H1 (cell line): ENCODE results near the gene GRIA2. TPM values are rescaled to one million over a fixed set of nuclear protein-coding genes. Genes with fewer than 3 reads are reported as not detected.

Source experiments
- CTCF ChIA-PET: fragments of 300-600 bp; sonication (Branson Sonifier 250); formaldehyde crosslinking; loops from one replicate; lab custom pipeline; 2021; ENCODE audit not compliant: partially characterized antibody; lab: Charles Lee
- POLR2A ChIA-PET: fragments of 300-600 bp; sonication (Branson Sonifier 250); formaldehyde crosslinking; loops from one replicate; lab custom pipeline; 2021; ENCODE audit warnings: inconsistent platforms; ENCODE audit not compliant: partially characterized antibody; lab: Charles Lee
- DNase-seq, 2 experiments: peaks; one replicate each; pipeline versions ENCODE4 v3.0.0 to v3.0.0-alpha.2; 2010 to 2022; ENCODE audit warnings: low spot score in 2 of 2, low read depth in 1 of 2, mixed read lengths in 1 of 2
- FAIRE-seq: peaks from 2 replicates; lab custom pipeline; 2011; peaks lifted over from hg19 to GRCh38; lab: Jason Lieb, UNC
- H2AFZ ChIP-seq: 2 replicates; pipeline ENCODE4 v1.8.1; 2012; ENCODE audit warnings: low read length, inconsistent platforms
- H2AK5ac ChIP-seq: 2 replicates; pipeline ENCODE4 v1.6.1; 2013; ENCODE audit warnings: low read depth, low read length
- H2BK120ac ChIP-seq: replicated peaks from 2 replicates; pipeline ENCODE3; 2013; ENCODE audit warnings: low read depth, low read length, inconsistent platforms
- H2BK12ac ChIP-seq: 2 replicates; pipeline ENCODE4 v1.6.1; 2013; ENCODE audit warnings: low read depth, low read length
- H2BK15ac ChIP-seq: 2 replicates; pipeline ENCODE4 v1.6.1; 2013; ENCODE audit warnings: low read length
- H2BK20ac ChIP-seq: 2 replicates; pipeline ENCODE4 v1.6.1; 2013; ENCODE audit warnings: low read length
- H2BK5ac ChIP-seq: 2 replicates; pipeline ENCODE4 v1.6.1; 2013; ENCODE audit warnings: low read depth, low read length
- H3K14ac ChIP-seq: 2 replicates; pipeline ENCODE4 v1.6.1; 2013; ENCODE audit warnings: inconsistent platforms; ENCODE audit not compliant: insufficient read length
- H3K18ac ChIP-seq: 2 replicates; pipeline ENCODE4 v1.6.1; 2013; ENCODE audit warnings: low read length; ENCODE audit errors: extremely low read depth
- H3K23ac ChIP-seq: 2 replicates; pipeline ENCODE4 v1.6.1; 2013; ENCODE audit warnings: inconsistent platforms; ENCODE audit not compliant: insufficient read length
- H3K23me2 ChIP-seq: 2 replicates; pipeline ENCODE4 v1.6.1; 2013; ENCODE audit warnings: low read depth, low read length
- H3K27ac ChIP-seq: 2 replicates; pipeline ENCODE4 v1.6.1; 2011; ENCODE audit warnings: low read depth, low read length, inconsistent platforms
- H3K27me3 ChIP-seq, 4 experiments: replicated peaks in 1 of 4; 1 replicate in 1 of 4; 2 replicates in 3 of 4; pipeline versions ENCODE4 v1.6.1 to v1.8.1; 2011 to 2013; ENCODE audit warnings: low read length in 3 of 4, mild to moderate bottlenecking in 3 of 4, inconsistent platforms in 2 of 4, mixed read lengths in 2 of 4, moderate library complexity in 1 of 4; ENCODE audit not compliant: control insufficient read depth in 3 of 4, insufficient read depth in 3 of 4; ENCODE audit errors: extremely low read depth in 1 of 4
- H3K36me3 ChIP-seq, 4 experiments: 2 replicates each; pipeline versions ENCODE4 v1.6.1 to v1.8.1; 2011 to 2013; ENCODE audit warnings: mild to moderate bottlenecking in 4 of 4, low read length in 3 of 4, moderate library complexity in 2 of 4, control low read depth in 1 of 4, inconsistent platforms in 1 of 4; ENCODE audit not compliant: insufficient read depth in 4 of 4, control insufficient read depth in 2 of 4
- H3K4ac ChIP-seq: replicated peaks from 2 replicates; pipeline ENCODE3; 2013; ENCODE audit warnings: low read length, low read depth, mixed read lengths, inconsistent platforms; ENCODE audit not compliant: insufficient read length
- H3K4me1 ChIP-seq, 4 experiments: replicated peaks in 1 of 4; 1 replicate in 1 of 4; 2 replicates in 3 of 4; pipeline versions ENCODE4 v1.6.1 to v1.8.1; 2011 to 2013; ENCODE audit warnings: low read length in 3 of 4, inconsistent platforms in 2 of 4, mixed read lengths in 1 of 4; ENCODE audit not compliant: insufficient read depth in 4 of 4, control insufficient read depth in 3 of 4
- H3K4me2 ChIP-seq, 2 experiments: 2 replicates each; pipeline versions ENCODE4 v1.6.1 to v1.8.1; 2011 to 2013; ENCODE audit warnings: low read depth in 2 of 2, low read length in 2 of 2, control low read depth in 1 of 2, inconsistent platforms in 1 of 2, mild to moderate bottlenecking in 1 of 2; ENCODE audit not compliant: insufficient read depth in 1 of 2
- H3K4me3 ChIP-seq, 4 experiments: fragments of 200-600, 300-600 bp in 1 of 4; sonication (generic), shearing (Covaris generic), sonication (Bioruptor Twin) in 1 of 4; 2 replicates each; pipeline versions ENCODE4 v1.5.1 to v1.8.1; 2011 to 2016; ENCODE audit warnings: low read length in 4 of 4, low read depth in 3 of 4, control low read depth in 2 of 4, inconsistent platforms in 2 of 4, mild to moderate bottlenecking in 2 of 4, mixed read lengths in 1 of 4, moderate library complexity in 1 of 4; ENCODE audit not compliant: insufficient read depth in 2 of 4; ENCODE audit errors: extremely low read depth in 1 of 4
- H3K56ac ChIP-seq: replicated peaks from 2 replicates; pipeline ENCODE3; 2013; ENCODE audit warnings: low read depth, mild to moderate bottlenecking, mixed read lengths, low read length, inconsistent platforms; ENCODE audit not compliant: insufficient read length
- H3K79me1 ChIP-seq: 2 replicates; pipeline ENCODE4 v1.6.1; 2013; ENCODE audit warnings: low read depth, low read length, control low read depth
- H3K79me2 ChIP-seq, 2 experiments: 2 replicates each; pipeline versions ENCODE4 v1.6.1 to v1.8.1; 2012 to 2013; ENCODE audit warnings: low read length in 2 of 2, mild to moderate bottlenecking in 2 of 2, inconsistent platforms in 1 of 2; ENCODE audit not compliant: insufficient read depth in 2 of 2, control insufficient read depth in 1 of 2
- H3K9ac ChIP-seq, 4 experiments: replicated peaks in 1 of 4; 1 replicate in 1 of 4; 2 replicates in 3 of 4; pipeline versions ENCODE4 v1.6.1 to v1.8.1; 2011 to 2013; ENCODE audit warnings: low read depth in 3 of 4, low read length in 3 of 4, control low read depth in 2 of 4, mild to moderate bottlenecking in 2 of 4, moderate library complexity in 2 of 4, inconsistent platforms in 1 of 4; ENCODE audit errors: extremely low read depth in 1 of 4
- H3K9me3 ChIP-seq, 2 experiments: 2 replicates each; pipeline versions ENCODE4 v1.6.1 to v1.8.1; 2012 to 2013; ENCODE audit warnings: mild to moderate bottlenecking in 2 of 2, moderate library complexity in 2 of 2, control low read depth in 1 of 2, inconsistent platforms in 1 of 2, low read depth in 1 of 2, low read length in 1 of 2, mixed read lengths in 1 of 2; ENCODE audit not compliant: insufficient read depth in 2 of 2
- H4K20me1 ChIP-seq, 2 experiments: replicated peaks in 1 of 2; 2 replicates each; pipeline versions ENCODE3 to v1.8.1; 2011 to 2013; ENCODE audit warnings: inconsistent platforms in 2 of 2, low read length in 2 of 2, mild to moderate bottlenecking in 1 of 2; ENCODE audit not compliant: insufficient read depth in 2 of 2, control insufficient read depth in 1 of 2
- H4K5ac ChIP-seq: 2 replicates; pipeline ENCODE4 v1.6.1; 2013; ENCODE audit warnings: low read length, low read depth, mixed read lengths, inconsistent platforms; ENCODE audit not compliant: insufficient read length
- H4K8ac ChIP-seq: 2 replicates; pipeline ENCODE4 v1.8.0; 2013; ENCODE audit warnings: mild to moderate bottlenecking, moderate library complexity, low read length, inconsistent platforms; ENCODE audit not compliant: insufficient read depth; ENCODE audit errors: extremely low read depth
- H4K91ac ChIP-seq: replicated peaks from 2 replicates; pipeline ENCODE3; 2013; ENCODE audit warnings: low read length, mixed read lengths, inconsistent platforms; ENCODE audit not compliant: insufficient read length
- CREB1 ChIP-seq: IDR thresholded peaks from 2 replicates; pipeline ENCODE4 v1.6.1; 2012; ENCODE audit warnings: inconsistent platforms
- HDAC6 ChIP-seq: IDR thresholded peaks from one replicate; pipeline ENCODE4 v1.7.1; 2012; ENCODE audit warnings: low read depth, mild to moderate bottlenecking, inconsistent platforms, low read length, moderate library complexity
- JUN ChIP-seq: IDR thresholded peaks from 2 replicates; pipeline ENCODE4 v1.6.1; 2011; ENCODE audit warnings: low read depth, mild to moderate bottlenecking, improper control_type of control experiment, low read length
- POU5F1 ChIP-seq: IDR thresholded peaks from 2 replicates; pipeline ENCODE4 v1.6.1; 2011; ENCODE audit warnings: low read depth, mild to moderate bottlenecking, low read length, moderate library complexity
- RBBP5 ChIP-seq: IDR thresholded peaks from 2 replicates; pipeline ENCODE4 v1.7.1; 2012; ENCODE audit warnings: low read depth, mild to moderate bottlenecking, inconsistent platforms, low read length, moderate library complexity, borderline replicate concordance
- RFX5 ChIP-seq: IDR thresholded peaks from 2 replicates; pipeline ENCODE4 v1.6.1; 2011; ENCODE audit warnings: low read depth, low read length, improper control_type of control experiment, borderline replicate concordance
- RNF2 ChIP-seq: fragments of 200-900, 300-1000 bp; sonication (generic); IDR thresholded peaks from 2 replicates; pipeline ENCODE4 v1.7.1; 2016; ENCODE audit warnings: borderline replicate concordance, low read depth, mild to moderate bottlenecking, antibody characterized with exemption, low read length; ENCODE audit not compliant: poor library complexity, severe bottlenecking; ENCODE audit errors: missing control alignments
- SAP30 ChIP-seq: fragments of 300-600 bp; sonication (generic); IDR thresholded peaks from 2 replicates; pipeline ENCODE4 v1.7.1; 2012; ENCODE audit warnings: low read length, moderate library complexity, mild to moderate bottlenecking, inconsistent platforms; ENCODE audit not compliant: insufficient read depth, insufficient replicate concordance
- SIX5 ChIP-seq: IDR thresholded peaks from 2 replicates; pipeline ENCODE4 v1.6.1; 2011; ENCODE audit warnings: mild to moderate bottlenecking, low read depth, low read length
- TBP ChIP-seq: IDR thresholded peaks from 2 replicates; pipeline ENCODE4 v1.6.1; 2011; ENCODE audit warnings: low read depth, low read length, improper control_type of control experiment
- USF2 ChIP-seq: IDR thresholded peaks from 2 replicates; pipeline ENCODE4 v1.6.1; 2011; ENCODE audit warnings: low read length, improper control_type of control experiment
- ZNF274 ChIP-seq: IDR thresholded peaks from 2 replicates; pipeline ENCODE4 v1.7.0; 2012; ENCODE audit warnings: low read length, borderline replicate concordance; ENCODE audit errors: extremely low read depth
- WGBS, 2 experiments: shearing (Covaris generic) in 1 of 2; methylation state at CpG; one replicate each; pipeline versions ENCODE4 v1.1.6 to v1.1.7; 2013 to 2015; ENCODE audit warnings: low lambda C conversion rate in 2 of 2, mixed read lengths in 2 of 2, inconsistent platforms in 1 of 2, low coverage in 1 of 2, missing lambda C conversion rate in 1 of 2; ENCODE audit not compliant: insufficient replicate concordance in 2 of 2, insufficient coverage in 1 of 2, insufficient read length in 1 of 2; ENCODE audit errors: extremely low coverage in 1 of 2, missing lambda C conversion rate in 1 of 2; 5-methylcytosine and 5-hydroxymethylcytosine counted together
- polyA plus RNA-seq, 7 experiments: library from polyadenylated mRNA; depleted of rRNA in 3 of 7; stranded (reverse) in 5 of 7; unstranded in 2 of 7; fragments of >200 nt in 5 of 7; fragments of 200-250 nt in 2 of 7; gene quantifications; 1 replicate in 5 of 7; 2 replicates in 1 of 7; 4 replicates in 1 of 7; pipeline versions ENCODE4 v1.2.1 to v1.2.3, GENCODE V29; 2011 to 2013; ENCODE audit warnings: missing spikeins in 2 of 7, mixed read lengths in 2 of 7
- total RNA-seq: library from RNA; stranded (reverse); fragmentation: NEBNext Ultra II Directional; extraction: Animal tissue kit (Norgen Biotek cat#: 25700); gene quantifications from 2 replicates; pipeline ENCODE4 v1.2.1, GENCODE V29; 2021

The GRIA2 gene
- total and polyA plus RNA-seq, 2 of the 8 experiments (the other 6 are each of a cell fraction or from before 2014, with no cell fraction given), result not detected

GRCh38 chr4:157312702-157313101, 92.2 kb downstream of the GRIA2 start:
- Histone ChIP-seq H2BK120ac (no peak overlapping the region), H2BK12ac (no peak overlapping the region), H4K5ac (no peak overlapping the region), H3K36me3 (no peaks in the 10 kb centered on the region), H2AFZ (no peak overlapping the region), H3K9me3 (no peaks in the 10 kb centered on the region), H3K27me3 (no peaks in the 10 kb centered on the region), H3K18ac (no peak overlapping the region), H3K4me1 (no peaks in the 10 kb centered on the region), H2AK5ac (no peak overlapping the region), H3K27ac (no peak overlapping the region), H4K20me1 (no peaks in the 10 kb centered on the region), H4K91ac (no peak overlapping the region), H3K79me1 (no peaks in the 10 kb centered on the region), H3K56ac (no peak overlapping the region), H3K4ac (no peak overlapping the region), H3K4me3 (no peak overlapping the region), H3K4me2 (no peak overlapping the region), H4K8ac (no peak overlapping the region), H2BK15ac (no peak overlapping the region), H3K79me2 (no peaks in the 10 kb centered on the region), H3K14ac (no peak overlapping the region), H2BK20ac (no peak overlapping the region), H3K23me2 (no peaks in the 10 kb centered on the region), H3K23ac (no peak overlapping the region), H3K9ac (no peak overlapping the region), H2BK5ac (no peak overlapping the region)
- no peak for DNase-seq
- CTCF ChIA-PET, result no interaction called here
- 92% methylated on average over 5 of the region's 5 CpGs; no CpG with 5 or more reads in 1 of the 2 experiments for WGBS, 2 experiments
- no peak for FAIRE-seq
- POLR2A ChIA-PET, result interaction anchor here (0.6 kb wide), 1 partner anchor 16 kb away, joined by 3 read pairs; no protein-coding TSS in a partner anchor
- TF ChIP-seq RFX5 (no peak), SAP30 (no peak), SIX5 (no peak), CREB1 (no peak), HDAC6 (no peak), JUN (no peak), RBBP5 (no peak), TBP (no peak), USF2 (no peak), RNF2 (no peak), POU5F1 (no peak), ZNF274 (no peak)
